HuH-7 (cell line): ENCODE results near the gene CCNE1.
"Not testable (repeated sequence)": the region's sequence is repeated elsewhere in the genome, so short reads cannot be mapped to it uniquely, and the experiment has no call there.

Source experiments
- DNase-seq: peaks from one replicate; pipeline ENCODE4 v3.0.0; 2011; ENCODE audit warnings: low spot score

Gene CCNE1

GRCh38 chr19:29787281-29787680 lies 24.5 kb upstream of the CCNE1 start:
- no peak for DNase-seq

- no peak for DNase-seq
Observed at GRCh38 chr19:29789007-29789406, 22.8 kb upstream of the CCNE1 start.

- no peak for DNase-seq
Observed at GRCh38 chr19:29793116-29793727, 18.6 kb upstream of the CCNE1 start.

DNA sequence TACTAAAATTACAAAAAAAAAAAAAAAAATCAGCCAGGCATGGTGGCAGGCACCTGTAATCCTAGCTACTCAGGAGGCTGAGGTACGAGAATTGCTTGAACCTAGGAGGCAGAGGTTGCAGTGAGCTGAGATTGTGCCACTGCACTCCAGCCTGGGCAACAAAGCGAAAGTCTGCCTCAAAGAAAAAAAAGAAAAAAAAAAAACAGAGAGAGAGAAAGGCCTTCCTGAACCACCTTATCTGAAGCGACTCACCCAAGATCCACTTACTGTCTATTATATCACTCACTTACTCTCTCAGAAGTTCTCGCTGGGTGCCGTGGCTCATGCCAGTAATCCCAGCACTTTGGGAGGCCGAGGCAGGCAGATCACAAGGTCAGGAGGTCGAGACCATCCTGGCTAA lies 17.3 kb upstream of the CCNE1 start:
- not testable (repeated sequence) for DNase-seq

GRCh38 chr19:29795461-29796172 lies 16.2 kb upstream of the CCNE1 start:
- no peak for DNase-seq

DNA sequence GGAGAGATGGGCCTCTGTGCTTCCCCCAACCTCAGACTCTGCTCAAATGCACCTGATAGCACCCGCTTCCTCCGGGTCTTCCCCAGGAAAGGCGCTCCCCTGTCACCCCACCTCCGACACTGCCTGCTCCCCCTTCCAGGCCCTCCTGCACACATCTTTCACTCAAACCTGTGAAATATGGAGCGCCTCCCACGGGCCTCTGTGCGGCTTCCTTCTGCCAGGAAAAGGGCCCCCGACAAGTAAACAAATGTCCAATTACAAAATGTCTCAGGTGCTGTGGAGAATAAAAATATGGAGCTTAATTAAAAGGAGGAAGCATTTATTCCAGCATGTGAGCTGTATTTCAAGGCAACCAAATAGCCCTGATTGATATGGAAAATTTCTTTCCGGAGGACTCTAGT lies 15.6 kb upstream of the CCNE1 start:
- DNase-seq = no peak

GRCh38 chr19:29798774-29799497 lies 12.9 kb upstream of the CCNE1 start:
- no peak for DNase-seq

GRCh38 chr19:29800100-29800825 lies 11.5 kb upstream of the CCNE1 start:
- no peak for DNase-seq

DNA sequence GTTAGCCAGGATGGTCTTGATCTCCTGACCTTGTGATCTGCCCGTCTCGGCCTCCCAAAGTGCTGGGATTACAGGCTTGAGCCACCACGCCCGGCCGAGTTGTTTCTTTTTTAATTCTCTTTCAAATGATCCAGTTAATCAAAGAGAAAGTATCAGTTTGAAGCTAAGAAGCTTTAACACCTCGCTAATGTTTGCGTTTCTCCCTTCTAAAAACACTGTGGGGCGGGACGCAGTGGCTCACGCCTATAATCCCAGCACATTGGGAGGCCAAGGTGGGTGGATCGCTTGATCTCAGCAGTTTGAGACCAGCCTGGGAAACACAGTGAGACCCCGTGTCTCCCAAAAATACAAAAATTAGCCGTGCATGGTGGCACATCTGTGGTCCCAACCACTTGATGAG lies 7.8 kb upstream of the CCNE1 start:
- not testable (repeated sequence) for DNase-seq

- no peak for DNase-seq
Observed at GRCh38 chr19:29804493-29804892, 7.3 kb upstream of the CCNE1 start.

DNA sequence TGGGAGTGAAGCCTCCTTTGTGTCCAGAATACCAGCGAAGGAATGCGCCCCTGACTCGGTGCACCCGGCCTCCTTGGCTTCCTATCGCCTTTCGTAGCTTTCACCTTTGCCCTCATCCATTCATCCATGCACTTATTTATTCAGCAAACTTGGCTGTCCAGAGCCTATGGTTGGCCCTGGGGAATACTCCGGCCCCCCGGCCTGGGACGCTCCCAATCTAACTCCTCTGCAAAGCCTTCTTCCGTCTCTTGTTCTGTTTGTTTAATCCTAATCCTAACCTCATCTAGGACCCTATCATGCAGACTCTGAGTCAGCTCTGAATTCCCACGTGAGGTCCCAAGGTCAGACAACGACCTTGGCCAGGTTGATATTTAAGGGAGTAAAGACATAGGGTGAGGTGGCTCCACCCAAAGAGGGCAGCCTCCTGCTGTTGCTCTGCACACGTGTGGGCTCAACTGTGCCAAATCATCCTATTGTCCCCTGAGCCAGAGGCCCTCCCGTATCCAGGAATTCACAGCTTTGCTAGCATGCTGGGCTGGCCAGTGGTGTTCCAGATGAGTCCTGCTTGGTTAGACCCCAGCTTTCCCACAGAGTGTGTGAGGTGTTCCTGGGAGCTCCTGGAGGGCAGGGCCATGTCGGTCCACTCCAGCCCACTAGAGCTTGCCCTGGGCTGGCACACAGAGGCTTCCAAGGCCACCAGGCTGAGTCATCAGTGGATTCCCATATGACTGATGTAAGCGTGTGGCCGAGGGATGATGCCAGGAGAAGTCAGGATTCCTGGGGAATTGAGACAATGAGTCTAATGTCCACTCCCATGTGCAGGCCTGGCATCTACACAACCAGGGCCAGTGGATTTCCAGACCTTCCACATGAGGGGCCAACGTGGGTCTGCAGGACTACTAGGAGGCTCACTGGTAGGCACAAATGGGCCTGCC lies 6.5 kb upstream of the CCNE1 start:
- DNase-seq = no peak

- no peak for DNase-seq
Observed at GRCh38 chr19:29806098-29806866, 5.5 kb upstream of the CCNE1 start.

DNA sequence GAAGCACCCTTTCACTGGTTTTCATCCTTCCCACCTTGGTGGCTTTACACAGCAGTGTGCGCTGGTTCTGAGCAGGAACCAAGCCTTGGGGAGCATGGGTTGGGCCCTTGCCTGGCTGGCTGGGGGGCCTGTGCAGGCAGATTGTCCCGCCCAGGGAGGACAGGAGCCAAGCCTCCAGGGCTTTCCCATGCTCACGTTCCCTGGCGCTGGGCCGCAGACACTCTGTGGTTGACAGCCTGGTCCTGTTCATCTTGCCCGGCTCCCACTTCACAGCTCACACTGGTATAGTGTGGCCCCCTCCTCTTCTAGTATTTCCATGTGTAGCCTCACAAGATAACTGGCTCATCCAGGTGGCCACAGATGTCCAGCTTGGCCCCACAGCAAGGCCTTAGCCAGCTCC lies 4.6 kb upstream of the CCNE1 start:
- no peak for DNase-seq

DNA sequence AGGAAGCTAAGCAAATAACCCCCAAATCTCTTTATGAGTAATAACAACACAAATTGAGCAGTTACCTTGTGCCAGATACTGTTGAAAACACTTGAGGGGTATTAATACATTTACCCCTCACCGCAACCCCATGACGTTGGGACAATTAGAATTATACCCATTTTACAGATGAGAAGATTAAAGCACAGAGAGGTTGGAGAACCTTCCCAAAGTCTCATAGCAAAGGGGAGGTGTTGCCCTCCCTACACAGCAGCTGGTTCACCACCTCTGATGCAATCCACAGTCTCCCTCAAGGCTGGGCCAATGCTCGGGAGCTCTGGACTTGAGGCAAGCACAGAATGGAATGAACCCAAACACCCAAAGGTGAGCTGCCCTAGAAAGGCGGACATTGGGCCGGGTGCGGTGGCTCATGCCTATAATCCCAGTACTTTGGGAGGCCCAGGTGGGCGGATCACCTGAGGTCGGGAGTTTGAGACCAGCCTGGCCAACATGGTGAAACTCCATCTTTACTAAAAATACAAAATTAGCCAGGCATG lies 3.9 kb upstream of the CCNE1 start:
- DNase-seq = no peak

DNA sequence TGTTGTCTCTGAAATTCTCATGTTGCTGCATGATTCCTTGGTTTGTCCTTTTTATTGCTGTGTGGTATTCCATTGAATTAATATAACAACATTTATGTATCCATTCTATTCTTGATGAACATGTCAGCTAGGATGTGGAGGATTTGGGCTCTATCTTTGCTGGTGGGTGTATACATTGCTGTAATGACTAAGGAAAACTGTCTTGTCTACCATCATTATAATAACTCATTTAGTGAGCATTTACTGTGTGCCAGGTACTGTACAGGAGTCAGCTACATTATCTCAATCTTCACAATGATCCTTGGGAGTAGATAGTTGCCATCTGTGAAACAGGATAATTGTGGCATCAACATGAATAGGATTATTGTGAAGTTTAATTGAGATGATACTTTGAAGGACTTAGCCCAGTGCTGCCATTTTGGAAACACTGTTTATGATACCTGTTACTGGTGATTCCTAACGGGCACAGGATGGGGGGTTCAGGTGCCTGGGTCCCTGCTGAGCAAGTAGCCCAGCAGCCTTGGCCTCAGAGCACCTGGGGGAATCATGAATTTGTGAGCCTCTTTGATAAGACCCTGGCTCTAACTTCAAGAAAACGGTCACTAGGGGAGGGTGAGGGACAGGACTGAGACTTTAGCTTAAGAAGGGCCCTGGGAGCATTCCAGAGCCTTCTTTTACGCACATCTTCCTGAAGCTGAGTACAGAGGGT lies 1.8 kb upstream of the CCNE1 start:
- DNase-seq = no peak

DNA sequence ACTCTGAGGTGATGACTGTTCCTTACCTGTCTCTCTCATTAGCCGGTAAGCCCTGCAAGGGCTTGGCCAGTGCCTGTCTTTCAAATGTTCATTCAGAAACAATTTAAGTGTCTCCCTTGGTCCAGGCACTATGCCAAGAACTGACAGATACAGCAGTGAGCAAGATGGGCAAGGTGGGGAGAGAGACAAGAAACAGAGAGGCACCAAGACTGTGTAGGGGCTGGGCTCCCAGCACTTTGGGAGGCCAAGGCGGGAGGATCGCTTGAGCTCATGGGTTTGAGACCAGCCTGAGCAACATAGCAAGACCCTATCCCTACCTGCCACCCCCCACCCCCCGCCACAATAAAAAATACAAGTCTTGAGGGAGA lies 1.3 kb upstream of the CCNE1 start:
- DNase-seq = no peak

- no peak for DNase-seq
Observed at GRCh38 chr19:29812080-29812880, 489 bp downstream of the CCNE1 start.

DNA sequence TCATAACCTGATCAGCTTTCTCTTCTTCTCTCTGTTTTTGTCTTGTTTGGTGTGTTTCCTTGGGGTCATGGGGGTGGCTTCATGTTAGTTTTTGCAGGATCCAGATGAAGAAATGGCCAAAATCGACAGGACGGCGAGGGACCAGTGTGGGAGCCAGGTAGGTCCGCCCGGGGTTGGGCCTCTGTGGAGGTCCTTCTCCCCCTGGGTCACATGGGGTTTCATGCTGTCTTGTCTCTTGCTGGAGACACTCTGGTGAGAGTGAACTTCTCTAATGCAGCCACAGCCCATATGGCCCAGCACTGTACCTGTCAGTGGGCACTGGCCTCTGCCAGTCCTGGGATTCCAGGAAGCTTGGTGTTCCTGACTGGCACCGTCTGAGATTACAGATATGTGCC lies 1.1 kb downstream of the CCNE1 start:
- DNase-seq = no peak

DNA sequence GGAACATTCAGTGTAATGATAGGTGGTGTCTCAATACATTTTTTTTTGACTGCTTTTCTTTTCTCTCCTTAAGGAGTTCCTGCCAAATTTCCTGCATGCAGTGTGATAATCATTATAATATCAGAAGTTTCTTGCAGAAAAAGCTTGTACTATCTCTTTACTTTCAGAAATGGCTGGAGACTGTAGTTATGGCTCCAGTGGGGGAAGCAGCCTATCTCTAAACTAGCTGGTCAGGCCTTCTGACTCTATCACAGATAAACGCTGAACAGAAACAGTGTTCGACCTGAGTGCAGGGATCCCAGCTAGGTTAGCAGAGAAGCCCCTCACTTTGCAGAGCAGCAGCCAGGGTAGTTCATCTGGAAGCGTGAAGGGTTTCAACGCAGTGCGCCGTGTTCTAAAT lies 1.9 kb downstream of the CCNE1 start:
- no peak for DNase-seq
